AG10803 (cell line): Measurements from ENCODE around the gene GCSAM.

Source experiments
- DNase-seq: peaks from one replicate; pipeline ENCODE4 v3.0.0; 2010; ENCODE audit warnings: low read depth
- H3K4me3 ChIP-seq: 2 replicates; pipeline ENCODE4 v1.5.1; 2011; ENCODE audit warnings: mild to moderate bottlenecking, low read length, control low read depth
- CTCF ChIP-seq: conservative IDR thresholded peaks from 2 replicates; pipeline ENCODE4 v1.5.1; 2011; ENCODE audit warnings: mild to moderate bottlenecking, low read length, control low read depth, inconsistent platforms

The GCSAM gene

GRCh38 chr3:112143689-112144088 is 10.6 kb upstream of the GCSAM start:
- TF ChIP-seq CTCF: no peak
- no peak overlapping the region for H3K4me3 ChIP-seq
- DNase-seq: no peak

DNA sequence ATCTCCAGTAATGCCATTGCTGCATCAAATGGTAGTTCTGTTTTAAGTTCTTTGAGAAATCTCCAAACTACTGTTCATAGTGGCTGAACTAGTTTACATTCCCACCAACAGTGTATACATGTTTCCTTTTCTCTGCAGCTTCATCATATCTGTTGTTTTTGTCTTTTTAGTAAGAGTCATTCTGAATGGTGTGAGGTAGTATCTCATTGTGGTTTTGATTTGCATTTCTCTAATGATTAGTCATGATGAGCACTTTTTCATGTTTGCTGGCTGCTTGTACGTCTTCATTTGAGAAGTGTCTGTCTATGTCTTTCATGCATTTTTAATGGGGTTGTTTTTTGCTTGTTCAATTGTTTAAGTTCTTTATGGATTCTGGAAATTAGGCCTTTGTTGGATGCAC is 10.2 kb upstream of the GCSAM start:
- no peak for TF ChIP-seq CTCF
- no peak for DNase-seq

GRCh38 chr3:112141293-112141692 is 8.2 kb upstream of the GCSAM start:
- no peak for DNase-seq
- no peak for TF ChIP-seq CTCF
- no peak overlapping the region for H3K4me3 ChIP-seq

More for the DNA sequence above, 10.2 kb upstream of the GCSAM start:
- H3K4me3 ChIP-seq: no peak overlapping the region

- DNase-seq: no peak
- H3K4me3 ChIP-seq: no peak overlapping the region
- no peak for TF ChIP-seq CTCF
These were observed 7.5 kb upstream of the GCSAM start for GRCh38 chr3:112140584-112140983.

DNA sequence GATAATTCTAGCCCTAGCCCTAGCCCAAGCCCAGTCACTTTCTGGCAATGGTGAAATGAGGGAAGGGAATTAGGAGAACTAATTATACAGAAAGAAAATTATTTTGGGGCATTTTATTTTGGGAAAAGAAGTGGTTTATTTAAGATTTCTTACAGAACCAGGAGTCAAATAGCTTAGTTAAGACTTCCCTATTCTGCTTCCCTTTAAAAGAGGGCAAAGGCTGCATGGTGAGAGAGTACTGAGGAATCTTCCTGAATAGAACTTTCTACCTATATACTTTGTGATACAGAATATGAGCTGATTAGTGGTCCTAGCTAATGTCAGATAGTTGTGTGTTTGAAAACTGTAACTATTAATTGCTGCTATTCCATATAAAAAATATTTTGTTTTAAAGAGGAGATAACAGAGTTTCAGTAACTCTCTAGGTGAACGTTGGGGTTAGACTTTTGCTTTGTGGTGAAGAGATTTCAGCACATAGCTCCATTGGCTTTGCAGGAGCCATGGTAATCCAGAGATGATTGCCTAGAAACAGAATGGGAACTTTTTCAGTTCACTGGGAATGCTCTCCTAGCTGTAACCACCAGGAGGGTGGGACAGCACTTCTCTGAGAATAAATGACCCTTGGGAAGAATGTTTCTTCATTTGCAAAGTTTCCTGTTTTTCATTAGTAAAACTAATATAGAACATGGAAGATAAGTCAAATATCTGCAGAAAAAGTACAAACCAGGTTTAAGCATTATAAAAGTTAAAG is 5.3 kb upstream of the GCSAM start:
- H3K4me3 ChIP-seq: no peak overlapping the region
- DNase-seq: no peak
- no peak for TF ChIP-seq CTCF

- DNase-seq: no peak
- TF ChIP-seq CTCF: no peak
- H3K4me3 ChIP-seq: no peak overlapping the region
These were observed 4.7 kb upstream of the GCSAM start for GRCh38 chr3:112137781-112138180.

DNA sequence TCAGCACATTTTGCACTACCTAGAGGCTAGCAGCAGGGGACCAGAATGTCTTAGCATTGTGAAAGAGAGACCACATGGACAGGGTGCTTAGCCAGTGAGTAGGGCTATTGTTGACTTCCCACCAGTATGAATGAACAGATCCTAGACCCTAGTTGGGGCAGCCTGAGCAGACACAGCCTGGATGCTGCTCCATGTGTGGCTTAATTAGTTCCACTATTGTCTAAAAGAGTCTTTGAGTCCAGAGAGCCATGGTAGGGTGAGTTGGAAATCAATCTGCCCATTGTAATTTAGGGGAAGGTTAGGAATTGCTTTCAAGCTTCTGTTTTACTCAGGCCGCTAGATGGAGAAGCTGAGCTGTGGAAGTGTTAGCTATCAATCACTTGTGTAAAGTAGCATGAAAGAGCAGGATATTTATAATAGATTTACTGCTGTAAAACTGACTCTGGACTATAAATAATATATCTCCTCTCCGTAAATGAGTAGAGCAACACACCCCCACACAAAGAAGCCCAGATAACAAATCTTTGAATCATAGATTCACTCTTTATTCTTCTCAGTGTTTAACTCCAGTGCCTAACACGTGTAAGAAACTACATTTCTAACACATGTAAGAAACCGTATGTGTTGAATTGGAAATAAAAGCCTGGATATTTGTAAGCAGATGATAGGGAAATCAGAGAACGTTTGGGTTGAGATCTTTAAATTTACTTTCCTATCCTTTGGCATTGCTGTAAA is 4.1 kb upstream of the GCSAM start:
- TF ChIP-seq CTCF: peak; percentile 65
- no peak overlapping the region for H3K4me3 ChIP-seq
- DNase-seq: peak; percentile 24
